ENCODE measurements around the gene TMCO4. TPM values are rescaled to one million over a fixed set of nuclear protein-coding genes. Genes with fewer than 3 reads are reported as not detected.
A peak's percentile ranks its signal among the peaks of the same experiment; 100 is the strongest.

TMCO4 gene
- polyA plus RNA-seq, 1 experiment = 10.1 TPM

GRCh38 chr1:19814244-19814661 is 14.5 kb upstream of the TMCO4 start:
- CTCF ChIA-PET = interaction anchor here (1.5 kb wide), 1 partner anchor 53 kb away, joined by 4 read pairs; no protein-coding TSS in a partner anchor
- Histone ChIP-seq H3K27ac (ENCODE audit: low read depth, low read length) (no peak overlapping the region), H3K4me3 (ENCODE audit: low read depth, low read length) (no peak overlapping the region), H3K27me3 (ENCODE audit: control insufficient read depth, insufficient read depth, low read length) (peaks cover 6% of the 10 kb centered on the region), H3K9me3 (ENCODE audit: control insufficient read depth, insufficient read depth, low read length) (peaks cover 1% of the 10 kb centered on the region; the same call in 1 of the 2 replicates)
- no peak for TF ChIP-seq CTCF (IDR thresholded peaks at IDR 0.05; ENCODE audit: low read depth, low read length)
- DNase-seq (ENCODE audit: low read depth, low spot score) = no peak
- POLR2A ChIA-PET = interaction anchor here (0.6 kb wide), 1 partner anchor 24 kb away, joined by 4 read pairs; no protein-coding TSS in a partner anchor

GRCh38 chr1:19813643-19813960 is 13.9 kb upstream of the TMCO4 start:
- POLR2A ChIA-PET = interaction anchor here (0.6 kb wide), 1 partner anchor 25 kb away, joined by 4 read pairs; no protein-coding TSS in a partner anchor

GRCh38 chr1:19812875-19813642 is 13.3 kb upstream of the TMCO4 start:
- no peak overlapping the region for H3K27ac ChIP-seq (ENCODE audit: low read depth, low read length)
- ChIA-PET POLR2A (interaction anchor here (0.6 kb wide), 1 partner anchor 25 kb away, joined by 4 read pairs; no protein-coding TSS in a partner anchor), CTCF (interaction anchor here (0.7 to 1.5 kb wide), 2 partner anchors 51 to 152 kb away, joined by 4 read pairs; no protein-coding TSS in a partner anchor)
- TF ChIP-seq CTCF (IDR thresholded peaks at IDR 0.05; ENCODE audit: low read depth, low read length) = no peak
- no peak for DNase-seq (ENCODE audit: low read depth, low spot score)
- peaks cover 6% of the 10 kb centered on the region for H3K27me3 ChIP-seq (ENCODE audit: control insufficient read depth, insufficient read depth, low read length)
- H3K9me3 ChIP-seq (ENCODE audit: control insufficient read depth, insufficient read depth, low read length) = peaks cover 8% of the 10 kb centered on the region; the same call in 1 of the 2 replicates
- no peak overlapping the region for H3K4me3 ChIP-seq (ENCODE audit: low read depth, low read length)

More at GRCh38 chr1:19813643-19813960, 13.9 kb upstream of the TMCO4 start:
- Histone ChIP-seq H3K9me3 (ENCODE audit: control insufficient read depth, insufficient read depth, low read length) (peaks cover 8% of the 10 kb centered on the region; the same call in 1 of the 2 replicates), H3K27ac (ENCODE audit: low read depth, low read length) (no peak overlapping the region), H3K27me3 (ENCODE audit: control insufficient read depth, insufficient read depth, low read length) (peaks cover 6% of the 10 kb centered on the region), H3K4me3 (ENCODE audit: low read depth, low read length) (no peak overlapping the region)
- no peak for DNase-seq (ENCODE audit: low read depth, low spot score)
- TF ChIP-seq CTCF (IDR thresholded peaks at IDR 0.05; ENCODE audit: low read depth, low read length) = no peak
- CTCF ChIA-PET = interaction anchor here (0.7 to 1.5 kb wide), 2 partner anchors 52 to 153 kb away, joined by 4 read pairs; no protein-coding TSS in a partner anchor

GRCh38 chr1:19811206-19811851 is 11.6 kb upstream of the TMCO4 start:
- H3K27me3 ChIP-seq (ENCODE audit: control insufficient read depth, insufficient read depth, low read length) = peaks cover 6% of the 10 kb centered on the region
- H3K9me3 ChIP-seq (ENCODE audit: control insufficient read depth, insufficient read depth, low read length) = peaks cover 8% of the 10 kb centered on the region; the same call in 1 of the 2 replicates
- H3K27ac ChIP-seq (ENCODE audit: low read depth, low read length) = no peak overlapping the region
- ChIA-PET POLR2A (no interaction called here), CTCF (interaction anchor here (0.8 to 2.5 kb wide), 2 partner anchors 49 to 147 kb away, joined by 4 to 11 read pairs; no protein-coding TSS in a partner anchor)
- H3K4me3 ChIP-seq (ENCODE audit: low read depth, low read length) = no peak overlapping the region
- no peak for DNase-seq (ENCODE audit: low read depth, low spot score)
- peak; percentile 68 for TF ChIP-seq CTCF (IDR thresholded peaks at IDR 0.05; ENCODE audit: low read depth, low read length)
